GM12891 (cell line): ENCODE data around the gene KDM4C.

Experiments
- DNase-seq: peaks from one replicate; pipeline ENCODE4 v3.0.0; 2011; ENCODE audit warnings: low spot score; ENCODE audit not compliant: insufficient read length
- FAIRE-seq: peaks from 2 replicates; lab custom pipeline; 2011; peaks lifted over from hg19 to GRCh38; lab: Jason Lieb, UNC
- PAX5 ChIP-seq: IDR thresholded peaks from 2 replicates; pipeline ENCODE4 v1.6.1; 2011; ENCODE audit warnings: low read length, moderate library complexity, mild to moderate bottlenecking; ENCODE audit not compliant: insufficient read depth, severe bottlenecking
- POLR2A ChIP-seq: IDR thresholded peaks from 2 replicates; pipeline ENCODE4 v1.6.1; 2011; ENCODE audit warnings: low read depth, low read length, control low read depth
- POLR2AphosphoS5 ChIP-seq: IDR thresholded peaks from 2 replicates; pipeline ENCODE4 v1.6.1; 2011; ENCODE audit warnings: low read depth, low read length, control low read depth
- POU2F2 ChIP-seq: IDR thresholded peaks from 2 replicates; pipeline ENCODE4 v1.6.1; 2011; ENCODE audit warnings: low read depth, mild to moderate bottlenecking, control low read depth, low read length, moderate library complexity
- SPI1 ChIP-seq: IDR thresholded peaks from 2 replicates; pipeline ENCODE4 v1.6.1; 2011; ENCODE audit warnings: low read depth, low read length, control low read depth
- TAF1 ChIP-seq: IDR thresholded peaks from 2 replicates; pipeline ENCODE4 v1.6.1; 2011; ENCODE audit warnings: low read depth, low read length, control low read depth

KDM4C gene

DNA sequence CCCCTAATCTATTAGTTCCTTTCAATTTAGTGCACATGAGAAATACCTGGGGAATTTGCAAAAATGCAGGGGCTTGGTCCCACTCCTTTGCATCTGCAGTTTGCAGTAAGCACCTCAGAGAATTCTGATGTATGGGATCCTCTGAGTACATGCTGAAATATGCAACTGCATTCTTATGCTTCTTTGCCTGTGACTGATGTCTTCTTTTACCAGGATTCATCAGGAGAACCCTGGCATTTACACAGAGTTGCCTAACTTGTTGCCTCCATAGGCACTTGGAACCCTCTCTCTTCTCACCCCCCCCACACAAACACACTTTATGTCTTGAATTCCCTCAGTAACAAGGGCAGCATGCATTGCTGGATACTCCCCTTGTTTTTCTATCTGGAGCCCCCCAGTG lies 173.1 kb downstream of the KDM4C start:
- TF ChIP-seq PAX5 (no peak), SPI1 (no peak), POLR2A (no peak), POLR2AphosphoS5 (no peak), POU2F2 (no peak), TAF1 (no peak)
- FAIRE-seq (no peak), DNase-seq (no peak)

DNA sequence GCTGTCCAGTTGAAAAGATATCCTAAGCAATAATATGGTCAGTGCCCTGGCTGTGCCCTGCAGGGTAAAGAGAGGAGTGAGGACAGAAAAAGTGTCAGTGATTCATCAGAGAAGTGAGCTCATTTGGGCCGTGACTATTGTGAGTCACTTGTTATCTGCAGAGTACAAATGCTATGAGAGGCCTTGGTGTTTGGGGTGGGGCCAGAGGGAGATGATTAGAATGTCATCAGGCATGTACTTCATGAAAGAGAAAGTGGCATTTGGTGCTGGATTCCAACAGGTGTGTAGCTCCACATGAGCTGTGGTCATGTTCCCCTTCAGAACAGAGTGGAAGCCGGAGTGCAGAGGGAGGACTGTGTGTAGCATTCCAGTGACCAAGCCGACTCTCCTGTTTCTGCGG lies 174.1 kb downstream of the KDM4C start:
- DNase-seq (no peak), FAIRE-seq (no peak)
- TF ChIP-seq POLR2A (no peak), POLR2AphosphoS5 (no peak), TAF1 (no peak), POU2F2 (no peak), PAX5 (no peak), SPI1 (no peak)

DNA sequence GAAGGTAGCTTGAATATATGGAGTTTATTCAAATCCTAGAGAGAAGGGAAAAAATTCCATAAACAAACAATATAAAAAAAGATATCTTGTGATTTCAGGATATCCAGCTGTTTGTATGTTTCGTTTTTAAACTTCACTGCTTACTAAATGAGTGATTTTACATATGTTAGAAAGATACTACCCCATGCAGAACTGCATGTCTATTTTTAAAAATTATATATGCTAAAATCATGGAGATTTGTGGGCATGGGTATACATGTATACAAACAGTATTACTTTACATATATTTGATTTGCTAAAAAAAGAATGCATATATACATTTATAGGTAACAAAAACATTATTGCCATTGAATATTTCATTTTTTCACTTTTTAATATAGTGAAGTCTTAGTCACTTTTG lies 178.3 kb downstream of the KDM4C start:
- DNase-seq (no peak), FAIRE-seq (no peak)
- no peak for TF ChIP-seq POLR2A
- no peak for TF ChIP-seq PAX5

DNA sequence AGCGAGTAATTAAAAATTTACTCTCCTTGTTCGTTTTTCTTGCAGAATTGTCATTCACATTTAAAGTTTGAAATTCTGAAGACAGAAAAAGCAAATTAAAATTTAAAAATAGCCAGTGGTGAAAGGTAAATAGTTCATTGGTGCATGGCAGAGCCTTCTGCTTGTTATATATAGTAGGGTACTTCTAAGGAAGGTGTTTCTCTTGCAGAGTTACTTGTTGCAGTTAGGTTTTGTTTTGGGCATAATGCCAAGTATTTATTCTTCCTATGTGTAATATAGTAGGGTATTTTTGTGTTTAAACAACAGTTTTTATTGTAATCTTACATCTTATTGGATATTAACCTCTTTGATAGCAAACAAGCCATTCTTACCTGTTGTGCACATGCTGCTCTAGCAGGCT lies 179.4 kb downstream of the KDM4C start:
- TF ChIP-seq PAX5 (no peak), POLR2AphosphoS5 (no peak), POU2F2 (no peak), POLR2A (no peak), SPI1 (no peak), TAF1 (no peak)
- FAIRE-seq (no peak), DNase-seq (no peak)

DNA sequence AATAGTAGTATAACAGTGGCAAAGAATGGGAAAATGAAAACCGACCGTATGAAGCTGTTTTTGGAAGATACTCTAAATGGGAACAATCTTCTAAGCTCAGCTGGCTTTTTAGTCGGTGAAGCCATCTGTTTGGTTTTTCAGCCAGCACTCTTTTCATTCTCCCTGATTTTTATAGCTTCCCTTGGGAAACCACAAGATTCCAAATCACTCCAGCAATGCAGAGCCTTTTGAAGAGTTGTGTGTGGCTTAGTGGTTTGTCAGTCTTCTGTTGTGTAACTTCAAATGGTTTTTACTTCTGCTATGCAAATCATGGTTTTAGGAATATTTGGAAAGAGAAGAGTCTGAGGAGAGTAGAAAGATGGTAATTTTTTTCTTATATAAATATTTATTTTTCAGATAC lies 180.7 kb downstream of the KDM4C start:
- no peak for TF ChIP-seq POU2F2
- TF ChIP-seq SPI1, result no peak
- TF ChIP-seq PAX5, result no peak
- no peak for TF ChIP-seq POLR2A
- TF ChIP-seq TAF1, result no peak
- TF ChIP-seq POLR2AphosphoS5, result no peak
- FAIRE-seq, result no peak
- no peak for DNase-seq

DNA sequence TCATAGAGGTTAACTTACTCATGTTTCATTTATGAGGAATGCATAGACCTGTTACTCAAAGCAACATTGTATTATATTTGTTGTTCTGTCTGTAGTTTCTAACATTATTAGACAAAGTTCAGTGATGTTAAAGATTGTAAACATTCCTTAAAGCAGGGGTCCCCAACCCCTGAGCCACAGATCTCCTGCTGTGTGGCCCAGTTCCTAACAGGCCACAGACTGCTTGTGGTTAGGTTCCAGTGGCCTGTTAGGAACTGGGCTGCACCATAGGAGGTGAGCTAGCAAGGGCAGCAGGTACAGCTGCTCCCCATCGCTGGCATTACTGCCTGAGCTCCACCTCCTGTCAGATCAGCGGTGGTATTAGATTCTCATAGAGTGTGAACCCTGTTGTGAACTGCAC lies 181.1 kb downstream of the KDM4C start:
- no peak for DNase-seq
- TF ChIP-seq POLR2A, result no peak
- no peak for TF ChIP-seq PAX5
- no peak for TF ChIP-seq TAF1
- no peak for TF ChIP-seq POU2F2
- no peak for TF ChIP-seq SPI1
- no peak for FAIRE-seq

DNA sequence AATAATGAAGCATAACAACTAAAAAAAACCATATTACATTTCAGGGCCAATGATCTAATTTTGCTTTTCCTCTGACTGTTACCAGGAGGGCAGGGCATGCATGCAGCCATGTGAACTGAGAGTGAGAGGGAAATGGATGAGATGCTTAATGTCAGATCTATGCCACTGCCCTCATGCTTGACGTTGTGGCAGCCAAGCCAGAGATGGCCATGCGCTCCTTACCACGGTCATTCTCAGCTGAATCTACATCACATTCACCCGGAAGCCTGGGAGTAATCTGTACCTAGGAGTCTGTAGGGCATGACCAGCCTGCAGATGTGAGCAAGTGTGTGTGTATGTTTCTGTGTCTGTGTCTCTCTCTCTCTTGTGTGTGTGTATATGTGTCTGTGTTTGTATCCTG lies 183.7 kb downstream of the KDM4C start:
- FAIRE-seq (no peak), DNase-seq (no peak)
- no peak for TF ChIP-seq TAF1
- no peak for TF ChIP-seq PAX5
- TF ChIP-seq POLR2AphosphoS5, result no peak
- TF ChIP-seq SPI1, result no peak
- TF ChIP-seq POLR2A, result no peak
- no peak for TF ChIP-seq POU2F2

DNA sequence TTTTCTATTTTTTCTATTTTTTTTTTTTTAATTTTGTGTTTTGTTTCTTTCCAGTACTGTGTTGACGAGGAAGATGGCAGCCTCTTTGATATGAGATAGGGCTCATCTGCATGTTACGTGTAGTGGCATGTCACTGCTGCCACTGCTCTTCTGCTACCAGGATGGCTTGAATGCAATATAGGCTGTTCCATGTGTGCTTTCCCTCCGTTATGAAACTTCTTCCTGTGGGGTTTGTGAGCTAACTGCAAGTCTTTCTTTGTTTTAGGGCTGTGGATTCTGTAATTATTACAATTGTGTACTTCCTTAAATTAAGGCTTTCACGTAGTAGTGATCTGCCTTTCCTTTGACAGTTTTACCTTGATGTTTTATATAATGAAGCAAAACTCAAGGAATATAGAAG lies 184.6 kb downstream of the KDM4C start:
- TF ChIP-seq POLR2A, result no peak
- no peak for TF ChIP-seq SPI1
- no peak for TF ChIP-seq PAX5
- no peak for TF ChIP-seq POU2F2
- no peak for TF ChIP-seq TAF1
- TF ChIP-seq POLR2AphosphoS5, result no peak
- FAIRE-seq (no peak), DNase-seq (no peak)

DNA sequence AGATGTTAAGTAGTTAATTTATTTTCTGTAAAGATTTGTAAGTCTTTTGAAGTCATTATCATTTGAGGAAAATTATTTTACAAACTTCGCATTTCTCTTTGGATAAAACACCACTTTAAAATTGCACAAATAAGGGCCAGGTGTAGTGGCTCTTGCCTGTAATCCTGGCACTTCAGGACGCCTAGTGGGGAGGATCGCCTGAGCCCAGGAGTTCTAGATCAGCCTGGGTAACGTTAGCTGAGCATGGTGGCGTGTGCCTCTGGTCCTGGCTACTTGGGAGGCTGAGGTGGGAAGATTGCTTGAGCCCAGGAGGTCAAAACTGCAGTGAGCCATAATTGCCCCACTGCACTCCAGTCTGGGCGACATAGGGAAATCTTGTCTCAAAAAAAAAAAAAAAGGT lies 185.5 kb downstream of the KDM4C start:
- DNase-seq, result no peak
- no peak for FAIRE-seq
- no peak for TF ChIP-seq SPI1
- TF ChIP-seq POLR2AphosphoS5, result no peak
- TF ChIP-seq PAX5, result no peak
- no peak for TF ChIP-seq POU2F2
- no peak for TF ChIP-seq TAF1
- no peak for TF ChIP-seq POLR2A

DNA sequence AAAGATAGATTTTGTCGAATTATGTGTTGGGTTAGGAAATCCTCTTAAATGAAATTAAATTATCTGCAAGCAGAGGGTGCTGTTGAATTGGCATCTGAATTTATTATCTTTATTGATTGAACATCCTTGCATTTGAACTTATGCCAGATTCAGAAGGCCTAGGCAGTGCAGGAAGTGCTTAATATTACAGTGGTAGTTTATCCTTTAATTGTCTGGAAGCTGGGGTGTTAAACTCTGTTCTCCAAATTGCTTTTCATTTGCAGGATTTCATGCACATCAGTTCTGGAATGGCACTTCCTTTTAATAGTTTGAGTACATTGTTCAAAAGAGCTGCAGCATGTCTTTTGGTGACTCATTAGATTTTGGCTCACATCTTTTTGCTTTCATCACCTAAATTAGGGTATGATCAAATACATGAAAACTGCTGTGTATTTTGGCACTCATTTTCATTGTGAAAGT lies 186.3 kb downstream of the KDM4C start:
- TF ChIP-seq POU2F2, result no peak
- TF ChIP-seq POLR2A, result no peak
- TF ChIP-seq TAF1, result no peak
- no peak for TF ChIP-seq PAX5
- peak; percentile 41 for TF ChIP-seq SPI1
- no peak for DNase-seq
- FAIRE-seq, result no peak

DNA sequence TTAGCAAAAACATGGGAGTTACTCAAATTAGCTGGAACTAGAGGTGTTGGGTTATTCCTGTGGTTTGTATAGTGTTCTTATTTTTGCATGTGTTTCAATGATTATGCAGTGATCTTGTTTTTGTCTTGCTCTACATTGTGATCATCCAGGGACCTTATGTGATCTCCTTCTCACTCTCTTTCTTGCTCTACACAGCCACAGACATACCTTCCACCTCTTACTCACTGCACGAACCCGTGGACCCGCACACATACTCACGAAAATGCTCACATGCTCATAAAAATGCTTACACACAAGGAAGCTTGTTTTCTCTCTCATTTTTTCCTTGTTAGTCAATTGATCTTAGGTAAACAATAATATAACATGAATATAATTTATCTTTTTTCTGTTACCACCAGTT lies 187.1 kb downstream of the KDM4C start:
- FAIRE-seq (peak; percentile 13), DNase-seq (no peak)
- TF ChIP-seq PAX5 (no peak), POLR2A (no peak), TAF1 (no peak), SPI1 (no peak), POLR2AphosphoS5 (no peak), POU2F2 (no peak)
